Activated CD4-positive, alpha-beta T cell treated with anti-CD3 and anti-CD28 coated beads for 36 hours (primary cell): ENCODE data around the gene MRPL12. TPM values are rescaled to one million over a fixed set of nuclear protein-coding genes. Genes with fewer than 3 reads are reported as not detected.
A peak's percentile ranks its signal among the peaks of the same experiment; 100 is the strongest.

Source experiments
- ATAC-seq: fragments of 200-7000 bp; cut with Tn5 transposase; one replicate; pipeline ENCODE4 v1.10.0; 2021; ENCODE audit warnings: mild to moderate bottlenecking, moderate library complexity
- CTCF ChIA-PET: fragments of 350-600 bp; sonication (Branson Sonifier 250); formaldehyde crosslinking; loops from one replicate; lab custom pipeline; 2021; ENCODE audit warnings: antibody characterized with exemption; lab: Charles Lee
- POLR2A ChIA-PET: fragments of 350-600 bp; sonication (Branson Sonifier 250); formaldehyde crosslinking; loops from one replicate; lab custom pipeline; 2021; ENCODE audit warnings: antibody characterized with exemption, inconsistent platforms; lab: Charles Lee
- DNase-seq: peaks from one replicate; pipeline ENCODE4 v3.0.0-alpha.2; 2020
- H3K27ac Mint-ChIP-seq: one replicate; pipeline ENCODE4 v1.8.0; 2021; ENCODE audit warnings: mixed read lengths
- H3K27me3 Mint-ChIP-seq: one replicate; pipeline ENCODE4 v1.8.0; 2021; ENCODE audit warnings: mixed read lengths
- H3K36me3 Mint-ChIP-seq: one replicate; pipeline ENCODE4 v1.8.0; 2021; ENCODE audit warnings: low read depth, mixed read lengths
- H3K4me1 Mint-ChIP-seq: one replicate; pipeline ENCODE4 v1.8.0; 2021; ENCODE audit warnings: mixed read lengths
- H3K4me3 Mint-ChIP-seq: one replicate; pipeline ENCODE4 v1.8.0; 2021; ENCODE audit warnings: mild to moderate bottlenecking, moderate library complexity, mixed read lengths
- H3K9me3 Mint-ChIP-seq: one replicate; pipeline ENCODE4 v1.8.0; 2021; ENCODE audit warnings: low read depth, mixed read lengths
- intact Hi-C, 2 experiments: fragments of 100-400 bp; cut with DNase I in 1 of 2; cut with micrococcal nuclease in 1 of 2; formaldehyde crosslinking; loops; one replicate each; pipeline versions ENCODE4 v1.14.2 to v1.15.1; 2022 to 2024; cut with DNase I, micrococcal nuclease
- total RNA-seq, 2 experiments: library from RNA; stranded (reverse); gene quantifications; one replicate each; pipeline ENCODE4 v1.2.3, GENCODE V29; 2021

Gene MRPL12
- total RNA-seq, 2 experiments from 2014 or later: 94.0 to 116 TPM

DNA sequence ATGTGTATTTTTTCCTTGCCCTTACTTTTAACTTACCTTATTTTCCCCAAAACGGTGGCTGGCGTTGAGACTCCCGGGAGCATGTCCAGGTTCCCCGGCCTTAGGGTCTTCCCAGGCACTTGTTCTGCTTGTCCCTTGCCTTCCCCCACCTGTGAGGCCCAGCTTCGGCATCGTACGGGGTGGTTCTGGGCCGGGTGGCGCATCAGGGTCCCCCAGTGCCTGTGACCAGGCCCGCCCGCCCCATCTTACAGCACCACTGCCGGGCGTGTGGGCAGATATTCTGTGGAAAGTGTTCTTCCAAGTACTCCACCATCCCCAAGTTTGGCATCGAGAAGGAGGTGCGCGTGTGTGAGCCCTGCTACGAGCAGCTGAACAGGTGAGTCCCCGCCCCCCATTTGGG, 12.0 kb upstream of the MRPL12 start:
- no peaks in the 10 kb centered on the region for H3K27me3 Mint-ChIP-seq

GRCh38 chr17:81691608-81692007, 11.6 kb upstream of the MRPL12 start:
- Mint-ChIP-seq H3K27me3 (no peaks in the 10 kb centered on the region), H3K9me3 (no peaks in the 10 kb centered on the region), H3K4me1 (peaks cover 5% of the 10 kb centered on the region), H3K36me3 (peaks cover 39% of the 10 kb centered on the region), H3K27ac (no peak overlapping the region), H3K4me3 (no peak overlapping the region)
- intact Hi-C loops: no loop called here
- POLR2A ChIA-PET: no interaction called here
- DNase-seq (no peak), ATAC-seq (no peak)
- CTCF ChIA-PET: no interaction called here

More for the DNA sequence above, 12.0 kb upstream of the MRPL12 start:
- H3K4me3 Mint-ChIP-seq: no peak overlapping the region
- peaks cover 7% of the 10 kb centered on the region for H3K4me1 Mint-ChIP-seq
- peaks cover 41% of the 10 kb centered on the region for H3K36me3 Mint-ChIP-seq
- POLR2A ChIA-PET: no interaction called here
- CTCF ChIA-PET: no interaction called here
- DNase-seq: no peak
- intact Hi-C loops: no loop called here
- H3K27ac Mint-ChIP-seq: no peak overlapping the region
- ATAC-seq: no peak
- H3K9me3 Mint-ChIP-seq: no peaks in the 10 kb centered on the region

- CTCF ChIA-PET: interaction anchor here (0.6 kb wide), 1 partner anchor 10 kb away, joined by 3 read pairs; the partner anchor contains the start of genes ARL16 and HGS
- peaks cover 38% of the 10 kb centered on the region for H3K36me3 Mint-ChIP-seq
- ATAC-seq: no peak
- H3K27me3 Mint-ChIP-seq: no peaks in the 10 kb centered on the region
- H3K9me3 Mint-ChIP-seq: no peaks in the 10 kb centered on the region
- intact Hi-C loops: no loop called here
- H3K4me1 Mint-ChIP-seq: peaks cover under 1% of the 10 kb centered on the region
- H3K27ac Mint-ChIP-seq: no peak overlapping the region
- no peak overlapping the region for H3K4me3 Mint-ChIP-seq
- POLR2A ChIA-PET: interaction anchor here (0.7 kb wide), 1 partner anchor 10 kb away, joined by 4 read pairs; the partner anchor contains the start of gene MRPL12
- DNase-seq: no peak
These were observed 9.5 kb upstream of the MRPL12 start for GRCh38 chr17:81693509-81694210.

DNA sequence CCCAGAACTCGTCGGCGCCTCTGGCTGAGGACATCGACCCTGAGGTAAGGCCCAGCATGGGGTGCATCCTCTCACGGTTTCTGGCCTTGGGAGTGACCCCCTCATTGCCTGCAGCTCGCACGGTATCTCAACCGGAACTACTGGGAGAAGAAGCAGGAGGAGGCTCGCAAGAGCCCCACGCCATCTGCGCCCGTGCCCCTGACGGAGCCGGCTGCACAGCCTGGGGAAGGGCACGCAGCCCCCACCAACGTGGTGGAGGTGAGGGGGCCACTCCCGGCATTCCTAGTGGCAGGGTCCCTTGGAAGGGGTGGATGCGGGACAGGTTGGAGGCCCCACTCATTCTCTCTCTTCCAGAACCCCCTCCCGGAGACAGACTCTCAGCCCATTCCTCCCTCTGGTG, 8.4 kb upstream of the MRPL12 start:
- no peak for DNase-seq
- intact Hi-C loops: no loop called here
- H3K27ac Mint-ChIP-seq: no peak overlapping the region
- H3K27me3 Mint-ChIP-seq: no peaks in the 10 kb centered on the region
- no peak for ATAC-seq
- no peaks in the 10 kb centered on the region for H3K9me3 Mint-ChIP-seq
- POLR2A ChIA-PET: no interaction called here
- H3K36me3 Mint-ChIP-seq: peaks cover 28% of the 10 kb centered on the region
- no peak overlapping the region for H3K4me3 Mint-ChIP-seq
- CTCF ChIA-PET: no interaction called here
- H3K4me1 Mint-ChIP-seq: no peaks in the 10 kb centered on the region

GRCh38 chr17:81695211-81695610, 8.0 kb upstream of the MRPL12 start:
- no peak for ATAC-seq
- ChIA-PET CTCF (no interaction called here), POLR2A (no interaction called here)
- no peak for DNase-seq
- Mint-ChIP-seq H3K4me3 (no peak overlapping the region), H3K9me3 (no peaks in the 10 kb centered on the region), H3K27ac (no peak overlapping the region), H3K4me1 (no peaks in the 10 kb centered on the region), H3K36me3 (peaks cover 24% of the 10 kb centered on the region), H3K27me3 (no peaks in the 10 kb centered on the region)
- intact Hi-C loops: no loop called here

DNA sequence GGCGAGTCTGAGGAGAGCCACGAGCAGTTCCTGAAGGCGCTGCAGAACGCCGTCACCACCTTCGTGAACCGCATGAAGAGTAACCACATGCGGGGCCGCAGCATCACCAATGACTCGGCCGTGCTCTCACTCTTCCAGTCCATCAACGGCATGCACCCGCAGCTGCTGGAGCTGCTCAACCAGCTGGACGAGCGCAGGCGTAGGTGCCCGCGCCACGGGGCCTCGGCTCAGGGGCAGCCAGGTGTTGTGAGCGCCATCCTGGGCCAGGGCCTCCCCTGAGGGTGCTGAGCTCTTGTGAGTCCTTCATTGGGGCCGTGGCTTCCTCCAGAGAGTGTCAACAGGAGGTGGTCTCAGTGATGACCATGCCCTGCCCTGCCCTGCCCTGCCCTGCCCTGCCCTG, 7.4 kb upstream of the MRPL12 start:
- peaks cover 3% of the 10 kb centered on the region for H3K4me1 Mint-ChIP-seq
- DNase-seq (no peak), ATAC-seq (no peak)
- ChIA-PET POLR2A (interaction anchor here (0.7 kb wide), 1 partner anchor 11 kb away, joined by 3 read pairs; no protein-coding TSS in a partner anchor), CTCF (no interaction called here)
- H3K9me3 Mint-ChIP-seq: no peaks in the 10 kb centered on the region
- intact Hi-C loops: no loop called here
- H3K4me3 Mint-ChIP-seq: no peak overlapping the region
- peaks cover 26% of the 10 kb centered on the region for H3K36me3 Mint-ChIP-seq
- no peak overlapping the region for H3K27ac Mint-ChIP-seq
- H3K27me3 Mint-ChIP-seq: no peaks in the 10 kb centered on the region

- POLR2A ChIA-PET: interaction anchor here (0.7 kb wide), 1 partner anchor 10 kb away, joined by 3 read pairs; no protein-coding TSS in a partner anchor
- Mint-ChIP-seq H3K36me3 (peaks cover 26% of the 10 kb centered on the region), H3K4me1 (peaks cover 7% of the 10 kb centered on the region), H3K27ac (no peak overlapping the region), H3K4me3 (no peak overlapping the region), H3K9me3 (no peaks in the 10 kb centered on the region), H3K27me3 (no peaks in the 10 kb centered on the region)
- intact Hi-C loops: no loop called here
- CTCF ChIA-PET: no interaction called here
- no peak for ATAC-seq
- DNase-seq: no peak
These were observed 6.8 kb upstream of the MRPL12 start for GRCh38 chr17:81696218-81696941.

- no peak overlapping the region for H3K27ac Mint-ChIP-seq
- H3K36me3 Mint-ChIP-seq: peaks cover 31% of the 10 kb centered on the region
- POLR2A ChIA-PET: no interaction called here
- no peaks in the 10 kb centered on the region for H3K27me3 Mint-ChIP-seq
- CTCF ChIA-PET: interaction anchor here (0.5 kb wide), 1 partner anchor 18 kb away, joined by 4 read pairs; no protein-coding TSS in a partner anchor
- intact Hi-C loops: no loop called here
- no peak overlapping the region for H3K4me3 Mint-ChIP-seq
- peaks cover 13% of the 10 kb centered on the region for H3K4me1 Mint-ChIP-seq
- H3K9me3 Mint-ChIP-seq: no peaks in the 10 kb centered on the region
- DNase-seq (no peak), ATAC-seq (no peak)
These were observed 5.7 kb upstream of the MRPL12 start for GRCh38 chr17:81697261-81698044.

- ATAC-seq (no peak), DNase-seq (no peak)
- Mint-ChIP-seq H3K4me1 (peaks cover 20% of the 10 kb centered on the region), H3K9me3 (no peaks in the 10 kb centered on the region), H3K27ac (peak overlapping the region; percentile 29), H3K27me3 (no peaks in the 10 kb centered on the region), H3K36me3 (peaks cover 46% of the 10 kb centered on the region), H3K4me3 (peak overlapping the region; percentile 86)
- ChIA-PET CTCF (interaction anchor here (0.6 kb wide), 1 partner anchor 1145 kb away, joined by 4 read pairs; no protein-coding TSS in a partner anchor), POLR2A (interaction anchor here (0.7 to 2.8 kb wide), 2 partner anchors 17 to 79 kb away, joined by 4 to 24 read pairs; partner anchors contain the start of genes ARL16 and HGS)
- intact Hi-C loops: loop anchor here in 1 of 2 experiments (5.0 kb wide), 1 partner anchor 33 kb away; the partner anchor contains the start of genes CCDC137 and OXLD1
These were observed 2.5 kb upstream of the MRPL12 start for GRCh38 chr17:81700353-81701287.

DNA sequence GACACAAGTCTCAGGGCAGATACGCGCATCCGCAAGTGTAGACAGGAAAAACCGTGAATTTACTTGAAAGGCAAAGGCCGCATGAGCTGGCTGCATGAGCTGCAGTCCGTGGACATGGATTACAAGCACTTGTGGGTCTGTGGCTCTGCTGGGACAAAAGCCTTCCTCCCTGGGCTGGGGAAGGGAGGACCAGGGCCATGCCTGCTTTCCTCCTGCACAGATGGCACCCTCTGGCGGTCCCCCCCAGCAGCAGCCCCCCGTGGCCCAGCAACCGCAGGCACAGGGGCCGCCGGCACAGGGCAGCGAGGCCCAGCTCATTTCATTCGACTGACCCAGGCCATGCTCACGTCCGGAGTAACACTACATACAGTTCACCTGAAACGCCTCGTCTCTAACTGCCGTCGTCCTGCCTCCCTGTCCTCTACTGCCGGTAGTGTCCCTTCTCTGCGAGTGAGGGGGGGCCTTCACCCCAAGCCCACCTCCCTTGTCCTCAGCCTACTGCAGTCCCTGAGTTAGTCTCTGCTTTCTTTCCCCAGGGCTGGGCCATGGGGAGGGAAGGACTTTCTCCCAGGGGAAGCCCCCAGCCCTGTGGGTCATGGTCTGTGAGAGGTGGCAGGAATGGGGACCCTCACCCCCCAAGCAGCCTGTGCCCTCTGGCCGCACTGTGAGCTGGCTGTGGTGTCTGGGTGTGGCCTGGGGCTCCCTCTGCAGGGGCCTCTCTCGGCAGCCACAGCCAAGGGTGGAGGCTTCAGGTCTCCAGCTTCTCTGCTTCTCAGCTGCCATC, 1.7 kb upstream of the MRPL12 start:
- intact Hi-C loops: loop anchor here (2.0 to 5.0 kb wide), 3 partner anchors 34 to 189 kb away; partner anchors contain the start of genes ALYREF (in 1 of the 2), ANAPC11 (in 1 of the 2), CCDC137 (in 1 of the 2) and NPLOC4 (in 1 of the 2)
- ATAC-seq (peak; percentile 30), DNase-seq (peak; percentile 48)
- CTCF ChIA-PET: no interaction called here
- H3K27ac Mint-ChIP-seq: peak overlapping the region; percentile 97
- no peaks in the 10 kb centered on the region for H3K27me3 Mint-ChIP-seq
- no peaks in the 10 kb centered on the region for H3K9me3 Mint-ChIP-seq
- peaks cover 53% of the 10 kb centered on the region for H3K36me3 Mint-ChIP-seq
- peak overlapping the region; percentile 86 for H3K4me3 Mint-ChIP-seq
- peaks cover 24% of the 10 kb centered on the region for H3K4me1 Mint-ChIP-seq
- POLR2A ChIA-PET: interaction anchor here (1.4 to 2.8 kb wide), 3 partner anchors 11 to 36 kb away, joined by 6 to 24 read pairs (median 10); partner anchors contain the start of genes ARL16, HGS and SLC25A10
